Measurements from ENCODE around the gene BMP8A.

DNA sequence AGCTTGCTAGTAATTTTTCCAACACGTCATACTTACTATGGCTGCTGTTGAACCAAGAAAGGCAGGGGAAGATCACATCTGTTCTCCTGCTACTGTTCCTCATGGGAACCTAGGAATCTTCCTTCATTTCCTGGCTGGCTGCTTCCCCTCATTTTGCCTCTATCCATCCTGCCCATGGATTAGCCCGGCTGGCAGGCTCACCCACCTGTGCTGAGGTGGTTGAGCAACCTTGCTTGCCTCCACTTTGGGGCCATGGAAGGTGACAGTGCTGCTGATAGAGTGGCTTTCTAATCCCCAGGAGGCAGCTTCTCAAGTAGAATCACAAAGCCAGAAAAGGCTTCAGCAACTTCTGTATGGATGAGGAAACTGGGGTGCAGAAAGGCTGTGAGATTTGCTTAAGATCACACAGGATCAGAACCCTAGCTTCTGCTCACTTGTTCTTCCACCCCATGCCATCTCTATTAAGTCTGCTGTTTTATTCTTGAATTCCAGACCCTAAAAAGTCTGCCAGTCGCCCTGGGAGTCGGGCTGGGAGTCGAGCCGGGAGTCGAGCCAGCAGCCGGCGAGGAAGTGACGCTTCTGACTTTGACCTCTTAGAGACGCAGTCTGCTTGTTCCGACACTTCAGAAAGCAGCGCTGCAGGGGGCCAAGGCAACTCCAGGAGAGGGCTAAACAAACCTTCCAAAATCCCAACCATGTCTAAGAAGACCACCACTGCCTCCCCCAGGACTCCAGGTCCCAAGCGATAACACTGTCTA is 6.2 kb upstream of the BMP8A start:
- TF ChIP-seq POLR2A (IDR thresholded peaks at IDR 0.05) = no peak
- TF ChIP-seq, protein P1, sequence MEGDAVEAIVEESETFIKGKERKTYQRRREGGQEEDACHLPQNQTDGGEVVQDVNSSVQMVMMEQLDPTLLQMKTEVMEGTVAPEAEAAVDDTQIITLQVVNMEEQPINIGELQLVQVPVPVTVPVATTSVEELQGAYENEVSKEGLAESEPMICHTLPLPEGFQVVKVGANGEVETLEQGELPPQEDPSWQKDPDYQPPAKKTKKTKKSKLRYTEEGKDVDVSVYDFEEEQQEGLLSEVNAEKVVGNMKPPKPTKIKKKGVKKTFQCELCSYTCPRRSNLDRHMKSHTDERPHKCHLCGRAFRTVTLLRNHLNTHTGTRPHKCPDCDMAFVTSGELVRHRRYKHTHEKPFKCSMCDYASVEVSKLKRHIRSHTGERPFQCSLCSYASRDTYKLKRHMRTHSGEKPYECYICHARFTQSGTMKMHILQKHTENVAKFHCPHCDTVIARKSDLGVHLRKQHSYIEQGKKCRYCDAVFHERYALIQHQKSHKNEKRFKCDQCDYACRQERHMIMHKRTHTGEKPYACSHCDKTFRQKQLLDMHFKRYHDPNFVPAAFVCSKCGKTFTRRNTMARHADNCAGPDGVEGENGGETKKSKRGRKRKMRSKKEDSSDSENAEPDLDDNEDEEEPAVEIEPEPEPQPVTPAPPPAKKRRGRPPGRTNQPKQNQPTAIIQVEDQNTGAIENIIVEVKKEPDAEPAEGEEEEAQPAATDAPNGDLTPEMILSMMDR (IDR thresholded peaks at IDR 0.05 in 8 of 11, conservative IDR thresholded peaks at IDR 0.05 in 3 of 11) = no peak
